ENCODE data around the gene SCN4A.
"Not testable (repeated sequence)": the region's sequence is repeated elsewhere in the genome, so short reads cannot be mapped to it uniquely, and the experiment has no call there.

The SCN4A gene

DNA sequence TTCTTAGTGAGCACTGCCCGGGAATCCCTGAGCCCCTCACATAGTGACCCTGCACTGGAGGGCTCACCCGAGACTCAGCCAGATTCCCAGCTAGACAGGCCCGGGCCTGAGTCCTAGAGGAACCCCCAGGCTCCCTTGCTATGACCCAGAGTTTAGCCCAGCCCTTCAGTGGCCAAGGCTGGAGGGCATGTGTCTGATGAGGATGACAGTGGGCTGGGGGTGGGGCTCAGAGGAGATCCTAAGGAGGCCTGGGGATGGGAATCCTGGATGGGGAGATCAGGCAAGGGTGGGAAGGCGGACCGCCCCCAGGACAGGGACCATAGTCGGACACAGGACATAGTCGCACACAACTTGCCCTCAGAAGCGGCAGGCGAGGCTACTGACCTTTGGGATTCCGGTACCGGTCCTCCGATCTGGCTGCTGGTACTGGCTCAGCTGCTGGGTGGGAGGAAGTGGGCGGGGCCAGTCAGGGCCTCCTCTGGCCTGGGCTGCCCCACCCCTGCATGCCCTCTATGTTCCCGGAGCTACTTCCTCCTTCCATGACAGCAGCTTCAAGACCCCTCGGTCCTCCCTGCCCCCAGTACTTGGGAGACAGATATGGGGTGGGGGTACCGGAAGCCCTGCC is 41.7 kb downstream of the SCN4A start:
- H3K9ac ChIP-seq (ENCODE audit: low read length) = no peak overlapping the region
- H3K4me3 ChIP-seq (ENCODE audit: low read length) = peak overlapping the region; percentile 48
- H3K27me3 ChIP-seq (ENCODE audit: control insufficient read depth, insufficient read depth, low read length) = no peaks in the 10 kb centered on the region
- no peaks in the 10 kb centered on the region for H3K36me3 ChIP-seq (ENCODE audit: control insufficient read depth, insufficient read depth, low read length)
- no peaks in the 10 kb centered on the region for H3K4me1 ChIP-seq (ENCODE audit: control insufficient read depth, insufficient read depth, low read length)
- no peak overlapping the region for H3K27ac ChIP-seq (ENCODE audit: low read depth, low read length)

DNA sequence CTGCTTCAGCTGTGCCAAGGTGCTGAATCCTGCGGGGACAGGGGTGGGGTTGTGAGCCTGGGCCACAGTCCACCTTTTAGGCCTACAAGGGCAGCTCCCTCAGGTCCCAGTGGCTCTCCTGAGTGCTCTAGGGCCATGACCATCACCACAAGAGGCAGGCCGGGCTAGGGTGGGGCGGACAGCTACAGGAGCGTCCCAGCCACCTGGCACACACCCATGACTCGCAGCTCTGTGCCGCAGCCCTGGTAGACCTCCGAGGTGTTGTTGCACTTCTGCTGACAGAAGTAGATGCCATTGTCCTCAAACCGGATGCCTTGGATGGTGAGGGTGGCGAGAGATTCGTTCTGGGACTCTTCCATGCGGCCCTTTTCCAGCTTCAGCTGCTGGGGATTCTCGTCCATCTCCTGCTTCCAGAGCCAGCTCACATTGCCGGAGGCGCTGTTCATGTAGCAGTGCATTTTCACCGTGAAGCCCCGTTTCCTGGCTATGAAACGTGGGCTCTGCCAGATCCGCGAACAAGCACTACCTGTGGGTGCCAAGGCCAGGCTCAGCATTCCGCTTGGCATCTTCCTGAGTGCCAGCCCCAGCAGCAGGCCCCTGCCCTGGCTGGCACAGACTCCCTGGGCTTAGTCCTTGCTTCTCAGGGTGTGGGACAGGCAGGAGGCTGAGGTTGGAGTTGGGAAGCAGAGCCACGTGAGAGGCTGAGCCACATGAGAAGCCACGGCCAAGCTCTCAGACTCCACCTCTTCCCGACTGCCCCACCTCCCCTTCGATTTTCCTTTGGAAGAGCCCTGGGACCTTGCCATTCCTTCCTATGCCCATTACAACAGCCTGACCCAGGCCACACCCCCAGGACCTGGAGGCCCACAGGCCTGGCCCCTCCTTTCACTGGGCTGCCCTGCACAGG is 42.6 kb downstream of the SCN4A start:
- H3K4me3 ChIP-seq (ENCODE audit: low read length) = no peak overlapping the region
- H3K9ac ChIP-seq (ENCODE audit: low read length) = no peak overlapping the region
- no peaks in the 10 kb centered on the region for H3K27me3 ChIP-seq (ENCODE audit: control insufficient read depth, insufficient read depth, low read length)
- no peaks in the 10 kb centered on the region for H3K4me1 ChIP-seq (ENCODE audit: control insufficient read depth, insufficient read depth, low read length)
- no peaks in the 10 kb centered on the region for H3K36me3 ChIP-seq (ENCODE audit: control insufficient read depth, insufficient read depth, low read length)
- H3K27ac ChIP-seq (ENCODE audit: low read depth, low read length) = no peak overlapping the region

DNA sequence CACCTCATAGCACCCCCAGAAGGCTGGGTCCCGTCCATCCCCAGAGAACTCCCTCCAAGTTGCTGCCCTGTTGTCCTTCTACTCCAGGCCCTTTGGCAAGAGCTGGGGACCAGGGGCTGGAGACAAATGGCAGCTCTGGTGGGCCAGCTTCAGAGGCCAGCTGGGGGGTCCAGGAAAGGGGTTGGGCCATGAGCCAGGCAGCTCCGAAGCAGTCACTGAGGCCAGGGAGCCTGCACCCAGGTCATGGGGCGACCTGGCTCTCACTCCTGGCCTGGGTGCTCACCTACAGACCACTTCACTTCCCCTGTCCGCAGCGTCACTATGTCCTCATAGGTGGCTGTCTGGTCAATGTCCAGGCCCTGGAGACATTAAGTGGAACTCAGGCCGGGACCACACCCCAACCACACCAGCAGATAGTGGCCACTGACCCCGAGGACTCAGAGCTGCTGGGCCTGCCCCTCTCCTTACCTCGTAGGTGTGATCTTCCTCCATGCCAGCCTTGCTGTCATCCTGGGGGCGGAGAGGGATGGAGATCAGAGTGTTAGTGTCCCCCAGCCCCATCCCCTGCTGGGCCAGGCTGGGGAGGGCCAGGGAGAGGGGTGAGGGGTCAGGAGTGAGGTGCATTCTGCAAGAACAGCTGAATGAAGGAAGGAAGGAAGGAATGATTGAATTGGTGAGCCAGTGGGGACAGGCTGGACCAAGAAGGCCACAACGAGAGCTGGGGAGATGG is 43.6 kb downstream of the SCN4A start:
- H3K4me3 ChIP-seq (ENCODE audit: low read length) = no peak overlapping the region
- H3K27ac ChIP-seq (ENCODE audit: low read depth, low read length) = no peak overlapping the region
- no peaks in the 10 kb centered on the region for H3K27me3 ChIP-seq (ENCODE audit: control insufficient read depth, insufficient read depth, low read length)
- H3K36me3 ChIP-seq (ENCODE audit: control insufficient read depth, insufficient read depth, low read length) = no peaks in the 10 kb centered on the region
- H3K4me1 ChIP-seq (ENCODE audit: control insufficient read depth, insufficient read depth, low read length) = no peaks in the 10 kb centered on the region
- H3K9ac ChIP-seq (ENCODE audit: low read length) = no peak overlapping the region

DNA sequence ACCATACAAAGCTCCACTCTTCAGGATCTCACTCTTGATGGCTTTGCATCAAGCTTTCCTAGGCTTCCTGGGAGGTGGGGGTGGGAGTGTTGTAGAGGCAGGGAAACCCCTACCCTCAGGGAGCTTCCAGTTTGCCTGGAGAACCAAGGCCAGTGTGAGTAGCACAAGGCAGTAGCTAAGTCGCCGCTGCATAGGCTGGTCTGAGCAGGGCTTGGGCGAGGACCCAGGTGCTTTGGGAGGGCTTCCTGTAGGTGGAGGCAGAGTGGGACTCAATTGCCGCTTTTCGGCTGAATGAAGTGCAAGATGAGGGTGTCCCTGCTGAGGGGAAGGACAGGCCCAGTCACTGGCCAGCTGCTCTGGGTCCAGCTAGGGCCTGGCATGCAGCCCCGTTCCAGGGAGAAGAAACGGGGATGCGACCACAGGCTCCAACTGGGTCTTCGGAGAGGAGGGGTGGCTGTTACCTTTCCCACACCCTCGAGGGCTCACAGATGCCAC is 44.5 kb downstream of the SCN4A start:
- H3K4me1 ChIP-seq (ENCODE audit: control insufficient read depth, insufficient read depth, low read length) = no peaks in the 10 kb centered on the region
- H3K27me3 ChIP-seq (ENCODE audit: control insufficient read depth, insufficient read depth, low read length) = no peaks in the 10 kb centered on the region
- no peak overlapping the region for H3K27ac ChIP-seq (ENCODE audit: low read depth, low read length)
- no peak overlapping the region for H3K9ac ChIP-seq (ENCODE audit: low read length)
- no peak overlapping the region for H3K4me3 ChIP-seq (ENCODE audit: low read length)
- H3K36me3 ChIP-seq (ENCODE audit: control insufficient read depth, insufficient read depth, low read length) = no peaks in the 10 kb centered on the region

GRCh38 chr17:63927464-63928171 is 45.1 kb downstream of the SCN4A start:
- Histone ChIP-seq H3K27me3 (ENCODE audit: control insufficient read depth, insufficient read depth, low read length) (no peaks in the 10 kb centered on the region), H3K27ac (ENCODE audit: low read depth, low read length) (no peak overlapping the region), H3K36me3 (ENCODE audit: control insufficient read depth, insufficient read depth, low read length) (no peaks in the 10 kb centered on the region), H3K4me3 (ENCODE audit: low read length) (no peak overlapping the region), H3K9ac (ENCODE audit: low read length) (no peak overlapping the region), H3K4me1 (ENCODE audit: control insufficient read depth, insufficient read depth, low read length) (no peaks in the 10 kb centered on the region)

GRCh38 chr17:63926164-63926563 is 46.6 kb downstream of the SCN4A start:
- Histone ChIP-seq H3K9ac (ENCODE audit: low read length) (no peak overlapping the region), H3K4me1 (ENCODE audit: control insufficient read depth, insufficient read depth, low read length) (no peaks in the 10 kb centered on the region), H3K4me3 (ENCODE audit: low read length) (no peak overlapping the region), H3K36me3 (ENCODE audit: control insufficient read depth, insufficient read depth, low read length) (no peaks in the 10 kb centered on the region), H3K27me3 (ENCODE audit: control insufficient read depth, insufficient read depth, low read length) (no peaks in the 10 kb centered on the region), H3K27ac (ENCODE audit: low read depth, low read length) (no peak overlapping the region)

DNA sequence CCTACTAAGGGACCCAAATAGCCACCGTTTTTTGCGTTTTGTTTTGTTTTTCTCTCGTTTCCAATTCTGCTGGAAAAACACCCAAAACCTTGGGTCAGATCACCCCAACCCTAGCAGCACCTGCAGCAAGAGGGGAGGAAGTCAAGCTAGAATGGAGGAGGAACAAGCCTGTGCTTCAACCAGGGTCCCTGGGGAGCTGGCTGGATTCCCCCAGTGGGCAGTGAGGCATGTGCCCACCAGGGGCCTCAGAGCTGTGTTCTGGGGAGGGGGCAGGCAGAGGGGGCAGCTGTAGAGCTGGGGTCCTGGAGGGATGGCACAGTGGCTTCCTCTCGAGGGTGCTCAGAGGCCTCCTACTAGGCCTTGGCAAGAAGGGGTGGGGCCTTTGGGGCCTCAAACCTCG is 47.1 kb downstream of the SCN4A start:
- Histone ChIP-seq H3K4me3 (ENCODE audit: low read length) (no peak overlapping the region), H3K9ac (ENCODE audit: low read length) (no peak overlapping the region), H3K27ac (ENCODE audit: low read depth, low read length) (no peak overlapping the region), H3K4me1 (ENCODE audit: control insufficient read depth, insufficient read depth, low read length) (no peaks in the 10 kb centered on the region), H3K27me3 (ENCODE audit: control insufficient read depth, insufficient read depth, low read length) (no peaks in the 10 kb centered on the region), H3K36me3 (ENCODE audit: control insufficient read depth, insufficient read depth, low read length) (no peaks in the 10 kb centered on the region)

- H3K4me1 ChIP-seq (ENCODE audit: control insufficient read depth, insufficient read depth, low read length); H3K36me3 ChIP-seq (ENCODE audit: control insufficient read depth, insufficient read depth, low read length); H3K9ac ChIP-seq (ENCODE audit: low read length); H3K27me3 ChIP-seq (ENCODE audit: control insufficient read depth, insufficient read depth, low read length); H3K27ac ChIP-seq (ENCODE audit: low read depth, low read length); H3K4me3 ChIP-seq (ENCODE audit: low read length): not testable (repeated sequence)
Measured at GRCh38 chr17:63922402-63922801, 50.3 kb downstream of the SCN4A start.

DNA sequence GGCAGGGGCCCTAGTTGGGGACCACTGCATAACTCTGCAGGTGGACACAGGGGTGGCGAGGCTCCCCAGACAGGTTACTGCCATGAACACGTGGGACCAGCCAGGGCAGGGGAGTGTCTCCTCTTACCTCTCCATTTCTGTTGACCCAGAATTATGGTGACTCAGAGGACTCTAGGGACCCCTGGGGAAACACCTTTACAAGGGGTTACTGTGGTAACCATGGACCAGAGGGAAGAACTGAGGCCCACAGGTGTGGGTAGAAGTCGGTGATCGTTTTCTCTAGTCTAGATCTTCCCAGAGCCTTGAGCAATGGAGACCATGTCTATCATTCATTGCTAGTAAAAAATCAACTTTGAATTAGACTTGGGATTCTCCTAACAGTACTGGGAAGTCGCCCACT is 51.9 kb downstream of the SCN4A start:
- H3K27ac ChIP-seq (ENCODE audit: low read depth, low read length); H3K4me3 ChIP-seq (ENCODE audit: low read length); H3K9ac ChIP-seq (ENCODE audit: low read length); H3K4me1 ChIP-seq (ENCODE audit: control insufficient read depth, insufficient read depth, low read length); H3K36me3 ChIP-seq (ENCODE audit: control insufficient read depth, insufficient read depth, low read length); H3K27me3 ChIP-seq (ENCODE audit: control insufficient read depth, insufficient read depth, low read length): not testable (repeated sequence)

DNA sequence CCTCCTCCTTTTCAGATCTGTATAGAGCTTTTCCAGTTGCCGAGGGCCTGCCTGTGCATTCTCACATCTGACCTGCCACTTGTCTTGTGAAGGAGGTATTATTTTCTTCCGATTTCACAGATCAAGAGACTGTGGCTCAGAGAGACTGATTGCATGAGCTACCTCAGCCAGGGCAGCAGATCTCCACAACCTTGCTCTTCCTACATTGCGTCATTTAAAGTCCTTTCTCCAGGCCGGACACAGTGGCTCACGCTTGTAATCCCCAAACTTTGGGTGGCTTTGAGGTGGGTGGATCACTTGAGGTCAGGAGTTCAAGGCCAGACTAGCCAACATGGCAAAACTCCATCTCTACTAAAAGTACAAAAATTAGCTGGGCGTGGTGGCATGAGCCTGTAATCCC is 52.7 kb downstream of the SCN4A start:
- H3K9ac ChIP-seq (ENCODE audit: low read length); H3K27ac ChIP-seq (ENCODE audit: low read depth, low read length); H3K4me3 ChIP-seq (ENCODE audit: low read length); H3K4me1 ChIP-seq (ENCODE audit: control insufficient read depth, insufficient read depth, low read length); H3K27me3 ChIP-seq (ENCODE audit: control insufficient read depth, insufficient read depth, low read length); H3K36me3 ChIP-seq (ENCODE audit: control insufficient read depth, insufficient read depth, low read length): not testable (repeated sequence)

DNA sequence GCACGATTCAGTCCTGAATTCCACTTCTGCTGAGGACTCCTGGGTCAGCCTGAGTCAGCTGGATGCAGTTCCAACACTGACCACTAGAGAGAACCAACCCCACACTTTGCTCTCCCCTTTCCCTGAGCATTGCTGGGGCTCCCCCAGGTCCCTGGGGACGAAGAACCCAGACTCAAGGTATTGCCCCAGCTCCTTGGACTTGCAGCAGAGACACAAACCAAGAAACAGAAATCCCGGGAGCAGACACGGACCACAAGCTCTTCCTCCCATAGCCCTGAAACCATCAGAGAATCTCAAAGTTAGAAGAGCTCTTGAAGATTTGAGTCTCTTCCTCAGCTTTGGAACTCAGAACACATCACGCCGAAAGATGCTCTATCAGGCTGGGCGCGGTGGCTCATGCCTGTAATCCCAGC is 53.4 kb downstream of the SCN4A start:
- no peaks in the 10 kb centered on the region for H3K4me1 ChIP-seq (ENCODE audit: control insufficient read depth, insufficient read depth, low read length)
- no peak overlapping the region for H3K4me3 ChIP-seq (ENCODE audit: low read length)
- no peak overlapping the region for H3K27ac ChIP-seq (ENCODE audit: low read depth, low read length)
- no peaks in the 10 kb centered on the region for H3K27me3 ChIP-seq (ENCODE audit: control insufficient read depth, insufficient read depth, low read length)
- H3K36me3 ChIP-seq (ENCODE audit: control insufficient read depth, insufficient read depth, low read length) = no peaks in the 10 kb centered on the region
- H3K9ac ChIP-seq (ENCODE audit: low read length) = no peak overlapping the region

- H3K9ac ChIP-seq (ENCODE audit: low read length); H3K4me1 ChIP-seq (ENCODE audit: control insufficient read depth, insufficient read depth, low read length); H3K27ac ChIP-seq (ENCODE audit: low read depth, low read length); H3K36me3 ChIP-seq (ENCODE audit: control insufficient read depth, insufficient read depth, low read length); H3K4me3 ChIP-seq (ENCODE audit: low read length); H3K27me3 ChIP-seq (ENCODE audit: control insufficient read depth, insufficient read depth, low read length): not testable (repeated sequence)
Measured at GRCh38 chr17:63918789-63919305, 53.9 kb downstream of the SCN4A start, which contains the start of gene GH1. TSS of gene GH1 (minus strand) at chr17:63918839. CDS start at chr17:63918776, 63 bp downstream.

All from rectal smooth muscle tissue (tissue), 1 donor.